Loucy (cell line): ENCODE measurements around the gene MARK1.

Experiments
- EZH2phosphoT487 ChIP-seq: fragments of 200-600 bp; IDR thresholded peaks from 2 replicates; pipeline ENCODE4 v1.6.1; 2018; ENCODE audit warnings: antibody characterized with exemption, mild to moderate bottlenecking, moderate library complexity, borderline replicate concordance
- TF ChIP-seq, protein P1 (sequence below): fragments of 200-600 bp; sonication (generic); conservative IDR thresholded peaks from 2 replicates; pipeline ENCODE4 v1.5.1; 2014; ENCODE audit warnings: mild to moderate bottlenecking, antibody characterized with exemption, low read length

DNA sequence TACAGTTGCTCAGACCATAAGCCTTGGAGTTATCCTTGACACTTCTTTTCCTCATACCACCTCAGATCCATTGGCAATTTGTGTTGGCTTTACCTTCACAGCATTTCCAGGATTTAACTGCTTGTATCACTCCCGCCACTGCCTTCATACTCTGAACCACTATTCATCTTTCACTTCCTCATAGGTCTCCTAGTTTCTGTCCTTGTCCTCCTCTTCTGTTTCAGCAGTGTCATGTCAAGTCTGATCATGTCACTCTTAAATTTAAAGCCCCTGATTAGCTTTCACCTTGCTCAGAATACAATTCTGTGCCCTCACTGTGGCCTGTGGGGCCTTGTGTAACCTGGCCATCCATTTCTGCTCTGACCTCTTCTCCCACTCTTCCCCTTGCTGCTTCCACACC is 127.6 kb downstream of the MARK1 start:
- TF ChIP-seq, protein P1, sequence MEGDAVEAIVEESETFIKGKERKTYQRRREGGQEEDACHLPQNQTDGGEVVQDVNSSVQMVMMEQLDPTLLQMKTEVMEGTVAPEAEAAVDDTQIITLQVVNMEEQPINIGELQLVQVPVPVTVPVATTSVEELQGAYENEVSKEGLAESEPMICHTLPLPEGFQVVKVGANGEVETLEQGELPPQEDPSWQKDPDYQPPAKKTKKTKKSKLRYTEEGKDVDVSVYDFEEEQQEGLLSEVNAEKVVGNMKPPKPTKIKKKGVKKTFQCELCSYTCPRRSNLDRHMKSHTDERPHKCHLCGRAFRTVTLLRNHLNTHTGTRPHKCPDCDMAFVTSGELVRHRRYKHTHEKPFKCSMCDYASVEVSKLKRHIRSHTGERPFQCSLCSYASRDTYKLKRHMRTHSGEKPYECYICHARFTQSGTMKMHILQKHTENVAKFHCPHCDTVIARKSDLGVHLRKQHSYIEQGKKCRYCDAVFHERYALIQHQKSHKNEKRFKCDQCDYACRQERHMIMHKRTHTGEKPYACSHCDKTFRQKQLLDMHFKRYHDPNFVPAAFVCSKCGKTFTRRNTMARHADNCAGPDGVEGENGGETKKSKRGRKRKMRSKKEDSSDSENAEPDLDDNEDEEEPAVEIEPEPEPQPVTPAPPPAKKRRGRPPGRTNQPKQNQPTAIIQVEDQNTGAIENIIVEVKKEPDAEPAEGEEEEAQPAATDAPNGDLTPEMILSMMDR, result no peak
- no peak for TF ChIP-seq EZH2phosphoT487
